OCI-LY1 (cell line): Measurements from ENCODE around the gene TSPAN3.

Source experiments
- EZH2 ChIP-seq: fragments of 200-600 bp; sonication (generic), shearing (Covaris generic); IDR thresholded peaks from 2 replicates; pipeline ENCODE4 v1.8.0; 2017; ENCODE audit warnings: borderline replicate concordance, mixed run types, mild to moderate bottlenecking, antibody characterized with exemption, low read length, moderate library complexity, mixed read lengths
- TF ChIP-seq, protein P1 (sequence below): fragments of 200-600 bp; sonication (generic), shearing (Covaris generic); IDR thresholded peaks from 2 replicates; pipeline ENCODE4 v1.5.1; 2017; ENCODE audit warnings: mild to moderate bottlenecking, antibody characterized with exemption, low read length, moderate library complexity, mixed read lengths

DNA sequence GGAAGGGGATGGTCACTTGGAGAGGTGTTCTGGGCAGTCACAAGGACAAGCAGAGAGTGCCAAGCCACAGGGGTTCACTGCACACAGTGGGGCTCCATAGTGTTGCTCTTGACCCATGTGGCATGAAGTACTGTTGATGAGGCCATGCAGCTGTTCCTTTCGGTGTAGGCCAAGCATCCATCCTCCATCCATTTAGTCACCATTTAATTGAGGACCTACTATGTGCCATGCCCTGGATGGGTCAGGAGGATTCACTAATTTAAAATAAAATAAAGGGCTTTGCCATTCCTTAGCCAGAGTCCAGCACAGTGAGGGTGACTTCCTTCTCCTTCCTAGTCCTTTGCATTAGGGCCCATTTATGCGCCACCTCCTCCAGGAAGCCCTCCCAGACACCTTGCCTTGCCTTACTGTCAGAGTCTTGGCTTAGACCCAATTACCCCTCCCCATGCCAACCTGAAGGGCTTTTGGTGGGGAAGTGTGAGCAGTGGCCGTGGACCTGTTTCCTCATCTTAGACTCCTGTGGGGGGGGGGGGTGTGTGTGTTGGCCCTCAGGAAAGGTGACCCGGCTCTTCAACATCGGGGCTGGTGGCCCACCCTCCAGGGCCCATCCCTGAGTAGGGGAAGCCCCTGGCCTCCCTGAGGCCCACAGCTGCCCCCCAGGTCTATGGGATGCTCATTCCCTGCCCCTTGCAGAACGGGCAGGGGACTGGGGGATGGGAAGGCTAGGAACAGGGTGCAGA, 50.4 kb downstream of the TSPAN3 start:
- TF ChIP-seq, protein P1, sequence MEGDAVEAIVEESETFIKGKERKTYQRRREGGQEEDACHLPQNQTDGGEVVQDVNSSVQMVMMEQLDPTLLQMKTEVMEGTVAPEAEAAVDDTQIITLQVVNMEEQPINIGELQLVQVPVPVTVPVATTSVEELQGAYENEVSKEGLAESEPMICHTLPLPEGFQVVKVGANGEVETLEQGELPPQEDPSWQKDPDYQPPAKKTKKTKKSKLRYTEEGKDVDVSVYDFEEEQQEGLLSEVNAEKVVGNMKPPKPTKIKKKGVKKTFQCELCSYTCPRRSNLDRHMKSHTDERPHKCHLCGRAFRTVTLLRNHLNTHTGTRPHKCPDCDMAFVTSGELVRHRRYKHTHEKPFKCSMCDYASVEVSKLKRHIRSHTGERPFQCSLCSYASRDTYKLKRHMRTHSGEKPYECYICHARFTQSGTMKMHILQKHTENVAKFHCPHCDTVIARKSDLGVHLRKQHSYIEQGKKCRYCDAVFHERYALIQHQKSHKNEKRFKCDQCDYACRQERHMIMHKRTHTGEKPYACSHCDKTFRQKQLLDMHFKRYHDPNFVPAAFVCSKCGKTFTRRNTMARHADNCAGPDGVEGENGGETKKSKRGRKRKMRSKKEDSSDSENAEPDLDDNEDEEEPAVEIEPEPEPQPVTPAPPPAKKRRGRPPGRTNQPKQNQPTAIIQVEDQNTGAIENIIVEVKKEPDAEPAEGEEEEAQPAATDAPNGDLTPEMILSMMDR = no peak
- no peak for TF ChIP-seq EZH2
